ENCODE measurements around the gene GALNT18.

The GALNT18 gene

DNA sequence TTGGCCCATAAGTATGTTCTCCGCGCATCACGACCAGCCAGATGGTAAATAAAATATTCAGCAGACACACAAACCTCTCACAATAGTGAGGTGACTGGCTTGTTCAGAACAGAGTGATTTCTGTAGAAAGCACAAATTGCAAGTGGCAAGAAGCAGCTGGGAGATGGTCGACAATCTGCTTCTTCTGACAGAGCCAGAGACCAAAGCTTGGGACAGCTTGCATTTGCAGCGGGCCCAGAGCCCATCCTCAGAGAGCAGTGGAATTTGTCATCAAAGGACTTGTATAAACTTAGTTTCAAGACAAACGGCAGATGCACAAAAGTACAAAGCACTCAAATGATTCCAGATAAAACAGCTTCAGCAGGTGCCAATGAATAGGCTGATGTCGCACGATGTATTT, 7.6 kb upstream of the GALNT18 start:
- no peak overlapping the region for H3K4me3 ChIP-seq (replicated peaks; ENCODE audit: insufficient read depth, low read length)
- no peak overlapping the region for H3K27ac ChIP-seq (replicated peaks)
- peaks cover 20% of the 10 kb centered on the region for H3K27me3 ChIP-seq (ENCODE audit: insufficient read depth, poor library complexity, severe bottlenecking)
- TF ChIP-seq REST (IDR thresholded peaks at IDR 0.05; ENCODE audit: insufficient replicate concordance, low read depth) (no peak), POLR2AphosphoS5 (IDR thresholded peaks at IDR 0.05; ENCODE audit: low read depth) (no peak), CTCF (IDR thresholded peaks at IDR 0.05; ENCODE audit: insufficient read depth, low read length) (no peak), SPI1 (IDR thresholded peaks at IDR 0.05; ENCODE audit: borderline replicate concordance, low read depth) (no peak), GABPA (IDR thresholded peaks at IDR 0.05; ENCODE audit: low read depth) (no peak)
- no peak for DNase-seq (ENCODE audit: low read depth in 1 of 2, low spot score in 1 of 2)

- Histone ChIP-seq H3K27me3 (ENCODE audit: insufficient read depth, poor library complexity, severe bottlenecking) (peaks cover 26% of the 10 kb centered on the region), H3K27ac (replicated peaks) (no peak overlapping the region), H3K4me3 (replicated peaks; ENCODE audit: insufficient read depth, low read length) (no peak overlapping the region)
- TF ChIP-seq REST (IDR thresholded peaks at IDR 0.05; ENCODE audit: insufficient replicate concordance, low read depth): no peak
- TF ChIP-seq SPI1 (IDR thresholded peaks at IDR 0.05; ENCODE audit: borderline replicate concordance, low read depth): no peak
- TF ChIP-seq CTCF (IDR thresholded peaks at IDR 0.05; ENCODE audit: insufficient read depth, low read length): no peak
- TF ChIP-seq POLR2AphosphoS5 (IDR thresholded peaks at IDR 0.05; ENCODE audit: low read depth): no peak
- no peak for TF ChIP-seq GABPA (IDR thresholded peaks at IDR 0.05; ENCODE audit: low read depth)
- no peak for DNase-seq (ENCODE audit: low read depth in 1 of 2, low spot score in 1 of 2)
Measured at GRCh38 chr11:11628651-11629050, 6.8 kb upstream of the GALNT18 start.

- Histone ChIP-seq H3K27ac (replicated peaks) (no peak overlapping the region), H3K4me3 (replicated peaks; ENCODE audit: insufficient read depth, low read length) (no peak overlapping the region), H3K27me3 (ENCODE audit: insufficient read depth, poor library complexity, severe bottlenecking) (peaks cover 40% of the 10 kb centered on the region)
- no peak for DNase-seq (ENCODE audit: low read depth in 1 of 2, low spot score in 1 of 2)
- TF ChIP-seq CTCF (IDR thresholded peaks at IDR 0.05; ENCODE audit: insufficient read depth, low read length) (no peak), GABPA (IDR thresholded peaks at IDR 0.05; ENCODE audit: low read depth) (no peak), SPI1 (IDR thresholded peaks at IDR 0.05; ENCODE audit: borderline replicate concordance, low read depth) (no peak), REST (IDR thresholded peaks at IDR 0.05; ENCODE audit: insufficient replicate concordance, low read depth) (no peak), POLR2AphosphoS5 (IDR thresholded peaks at IDR 0.05; ENCODE audit: low read depth) (no peak)
Measured at GRCh38 chr11:11626128-11626527, 4.3 kb upstream of the GALNT18 start.
